Measurements from ENCODE around the gene LAMA1. TPM values are rescaled to one million over a fixed set of nuclear protein-coding genes. Genes with fewer than 3 reads are reported as not detected.

The LAMA1 gene
- total RNA-seq, 1 experiment from 2014 or later, result 28.8 TPM

GRCh38 chr18:6929370-6930102, 188.1 kb downstream of the LAMA1 start:
- no peaks in the 10 kb centered on the region for H3K4me1 ChIP-seq (ENCODE audit: insufficient read depth, low read length)
- no peak overlapping the region for H3K14ac ChIP-seq (ENCODE audit: insufficient read depth, low read length)
- no peak overlapping the region for H3K56ac ChIP-seq (ENCODE audit: insufficient read length, low read depth, low read length)
- no peaks in the 10 kb centered on the region for H3K9me3 Mint-ChIP-seq
- no peak overlapping the region for H2BK20ac ChIP-seq (ENCODE audit: low read depth, low read length, poor library complexity, severe bottlenecking)
- no peak overlapping the region for H2AK5ac ChIP-seq (ENCODE audit: insufficient read length, low read length)
- H3K23me2 ChIP-seq (ENCODE audit: insufficient read length, low read depth, low read length, poor library complexity, severe bottlenecking), result no peaks in the 10 kb centered on the region
- H3K4me1 Mint-ChIP-seq, result peaks cover 0 to 1% of the 10 kb centered on the region in 2 experiments; a peak in 1 of 4 replicates
- H3K4ac ChIP-seq (ENCODE audit: low read depth, low read length), result no peak overlapping the region
- no peaks in the 10 kb centered on the region for H3K27me3 Mint-ChIP-seq (ENCODE audit: low read depth)
- H3K27ac Mint-ChIP-seq, result no peak overlapping the region
- no peak overlapping the region for H2BK120ac ChIP-seq (ENCODE audit: low read depth, low read length, poor library complexity, severe bottlenecking)
- H3K9ac ChIP-seq (ENCODE audit: extremely low read depth, insufficient read length, low read length), result no peak overlapping the region
- no peaks in the 10 kb centered on the region for H3K79me1 ChIP-seq (ENCODE audit: insufficient read depth, low read depth, low read length, poor library complexity, severe bottlenecking)
- no CpG with 5 or more reads among the region's 45 CpGs for WGBS (ENCODE audit: extremely low coverage, insufficient read length, low lambda C conversion rate)
- H3K23ac ChIP-seq (ENCODE audit: insufficient read length, low read depth, low read length), result no peak overlapping the region
- H3K27ac ChIP-seq (ENCODE audit: insufficient read length, low read depth, low read length), result no peak overlapping the region
- no peak overlapping the region for H2BK5ac ChIP-seq (ENCODE audit: insufficient read length, low read length)
- H2BK12ac ChIP-seq (ENCODE audit: insufficient read length, low read depth, low read length), result no peak overlapping the region
- no peaks in the 10 kb centered on the region for H3K9me3 ChIP-seq (ENCODE audit: control insufficient read depth, low read depth, low read length)
- H2AFZ ChIP-seq (ENCODE audit: low read length), result no peak overlapping the region
- H3K79me2 ChIP-seq (ENCODE audit: insufficient read depth, low read length), result no peaks in the 10 kb centered on the region
- no peaks in the 10 kb centered on the region for H3K36me3 Mint-ChIP-seq (ENCODE audit: insufficient read depth in 1 of 3, low read depth in 3 of 3)
- no peak overlapping the region for H3K4me3 Mint-ChIP-seq
- no peak overlapping the region for H3K18ac ChIP-seq (ENCODE audit: insufficient read length, low read depth, low read length)
- H4K20me1 ChIP-seq (ENCODE audit: control insufficient read depth, insufficient read depth, insufficient read length), result no peaks in the 10 kb centered on the region
- no peak overlapping the region for H4K8ac ChIP-seq (replicated peaks; ENCODE audit: insufficient read length, low read depth, low read length)
- H4K5ac ChIP-seq (ENCODE audit: insufficient read length, low read depth, low read length), result no peak overlapping the region
- TF ChIP-seq, protein P1, sequence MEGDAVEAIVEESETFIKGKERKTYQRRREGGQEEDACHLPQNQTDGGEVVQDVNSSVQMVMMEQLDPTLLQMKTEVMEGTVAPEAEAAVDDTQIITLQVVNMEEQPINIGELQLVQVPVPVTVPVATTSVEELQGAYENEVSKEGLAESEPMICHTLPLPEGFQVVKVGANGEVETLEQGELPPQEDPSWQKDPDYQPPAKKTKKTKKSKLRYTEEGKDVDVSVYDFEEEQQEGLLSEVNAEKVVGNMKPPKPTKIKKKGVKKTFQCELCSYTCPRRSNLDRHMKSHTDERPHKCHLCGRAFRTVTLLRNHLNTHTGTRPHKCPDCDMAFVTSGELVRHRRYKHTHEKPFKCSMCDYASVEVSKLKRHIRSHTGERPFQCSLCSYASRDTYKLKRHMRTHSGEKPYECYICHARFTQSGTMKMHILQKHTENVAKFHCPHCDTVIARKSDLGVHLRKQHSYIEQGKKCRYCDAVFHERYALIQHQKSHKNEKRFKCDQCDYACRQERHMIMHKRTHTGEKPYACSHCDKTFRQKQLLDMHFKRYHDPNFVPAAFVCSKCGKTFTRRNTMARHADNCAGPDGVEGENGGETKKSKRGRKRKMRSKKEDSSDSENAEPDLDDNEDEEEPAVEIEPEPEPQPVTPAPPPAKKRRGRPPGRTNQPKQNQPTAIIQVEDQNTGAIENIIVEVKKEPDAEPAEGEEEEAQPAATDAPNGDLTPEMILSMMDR (conservative IDR thresholded peaks at IDR 0.05), result no peak
- no peak overlapping the region for H2BK15ac ChIP-seq (ENCODE audit: low read depth, low read length)
- no peak overlapping the region for H3K4me2 ChIP-seq (ENCODE audit: insufficient read depth, insufficient read length, low read length)
- no peak overlapping the region for H3T11ph ChIP-seq (ENCODE audit: low read length)
- peak; percentile 88 for DNase-seq
- no peak overlapping the region for H4K91ac ChIP-seq (ENCODE audit: insufficient read length, low read depth, low read length)
- no peaks in the 10 kb centered on the region for H3K27me3 ChIP-seq (ENCODE audit: insufficient read depth, low read length)
